NCI-H748 (cell line): Measurements from ENCODE around the gene BRK1.
"Not testable (repeated sequence)": the region's sequence is repeated elsewhere in the genome, so short reads cannot be mapped to it uniquely, and the experiment has no call there.

ENCODE experiments used
- DNase-seq: peaks from one replicate; lab custom pipeline; 2025; ENCODE audit not compliant: unreplicated experiment; lab: John Stamatoyannopoulos, UW

The BRK1 gene

GRCh38 chr3:10176150-10176549 lies 60.7 kb downstream of the BRK1 start:
- DNase-seq = not testable (repeated sequence)
